CD14-positive monocyte (primary cell): ENCODE measurements around the gene GPR21. TPM values are rescaled to one million over a fixed set of nuclear protein-coding genes. Genes with fewer than 3 reads are reported as not detected.

Source experiments
- DNase-seq, 3 donors: peaks; one replicate each; pipeline ENCODE4 v3.0.0-alpha.2; 2011 to 2022
- H2AFZ ChIP-seq: 2 replicates; pipeline ENCODE4 v1.6.0; 2012; ENCODE audit warnings: mild to moderate bottlenecking, low read depth, low read length, inconsistent platforms; ENCODE audit not compliant: insufficient read depth, poor library complexity, severe bottlenecking
- H3K27ac ChIP-seq, 2 donors: 1 replicate in 1 of 2; 2 replicates in 1 of 2; pipeline ENCODE4 v1.5.1; 2012 to 2013; ENCODE audit warnings: low read length in 2 of 2, control low read depth in 1 of 2, inconsistent platforms in 1 of 2, low read depth in 1 of 2, mild to moderate bottlenecking in 1 of 2
- H3K27me3 ChIP-seq, 2 donors: one replicate each; pipeline versions ENCODE4 v1.6.0 to v1.6.1; 2011 to 2013; ENCODE audit warnings: low read length in 2 of 2; ENCODE audit not compliant: control insufficient read depth in 2 of 2, insufficient read depth in 2 of 2
- H3K36me3 ChIP-seq, 2 donors: replicated peaks in 1 of 2; 1 replicate in 1 of 2; 2 replicates in 1 of 2; pipeline versions ENCODE4 v1.5.1 to v1.6.1; 2012 to 2013; ENCODE audit warnings: low read length in 2 of 2, control low read depth in 1 of 2, inconsistent platforms in 1 of 2, mild to moderate bottlenecking in 1 of 2; ENCODE audit not compliant: insufficient read depth in 2 of 2, control insufficient read depth in 1 of 2
- H3K4me1 ChIP-seq, 2 donors: 1 replicate in 1 of 2; 2 replicates in 1 of 2; pipeline versions ENCODE4 v1.5.1 to v1.6.1; 2012 to 2013; ENCODE audit warnings: low read length in 2 of 2, control low read depth in 1 of 2, inconsistent platforms in 1 of 2, mild to moderate bottlenecking in 1 of 2, moderate library complexity in 1 of 2; ENCODE audit not compliant: insufficient read depth in 2 of 2, control insufficient read depth in 1 of 2
- H3K4me2 ChIP-seq: replicated peaks from 2 replicates; pipeline ENCODE3; 2012; ENCODE audit warnings: low read length, moderate library complexity, mild to moderate bottlenecking; ENCODE audit not compliant: poor library complexity, severe bottlenecking; ENCODE audit errors: extremely low read depth
- H3K4me3 ChIP-seq, 3 experiments: fragments of 200-600 bp in 1 of 3; sonication (generic) in 1 of 3; replicated peaks in 1 of 3; 1 replicate in 2 of 3; 2 replicates in 1 of 3; pipeline ENCODE4 v1.5.1; 2011 to 2013; ENCODE audit warnings: low read length in 3 of 3, mild to moderate bottlenecking in 3 of 3, control low read depth in 2 of 3, low read depth in 2 of 3, inconsistent platforms in 1 of 3, moderate library complexity in 1 of 3
- H3K79me2 ChIP-seq: 2 replicates; pipeline ENCODE4 v1.6.0; 2012; ENCODE audit warnings: mild to moderate bottlenecking, control low read depth, inconsistent platforms, low read length, moderate library complexity; ENCODE audit not compliant: insufficient read depth
- H3K9ac ChIP-seq: 2 replicates; pipeline ENCODE4 v1.6.0; 2017; ENCODE audit warnings: low read length, mild to moderate bottlenecking; ENCODE audit not compliant: insufficient read depth, poor library complexity, severe bottlenecking
- H3K9me3 ChIP-seq, 2 donors: replicated peaks in 1 of 2; 1 replicate in 1 of 2; 2 replicates in 1 of 2; pipeline versions ENCODE4 v1.5.1 to v1.6.1; 2012 to 2013; ENCODE audit warnings: low read length in 2 of 2, control low read depth in 1 of 2; ENCODE audit not compliant: control insufficient read depth in 1 of 2, insufficient read depth in 1 of 2
- H4K20me1 ChIP-seq: 2 replicates; pipeline ENCODE4 v1.6.0; 2012; ENCODE audit warnings: mild to moderate bottlenecking, low read length, control low read depth, moderate library complexity; ENCODE audit not compliant: insufficient read depth
- H3K27ac Mint-ChIP-seq, 7 donors: one replicate each; pipeline ENCODE4 v1.8.0; 2020; ENCODE audit warnings: mild to moderate bottlenecking in 7 of 7, mixed read lengths in 7 of 7, moderate library complexity in 6 of 7, inconsistent platforms in 2 of 7
- H3K27me3 Mint-ChIP-seq, 3 donors: one replicate each; pipeline ENCODE4 v1.8.0; 2021 to 2022; ENCODE audit warnings: low read depth in 3 of 3, mild to moderate bottlenecking in 3 of 3, mixed read lengths in 3 of 3, moderate library complexity in 3 of 3, inconsistent platforms in 1 of 3
- H3K36me3 Mint-ChIP-seq, 2 donors: one replicate each; pipeline ENCODE4 v1.8.0; 2020; ENCODE audit warnings: mixed read lengths in 2 of 2, inconsistent platforms in 1 of 2, mild to moderate bottlenecking in 1 of 2
- H3K4me1 Mint-ChIP-seq: one replicate; pipeline ENCODE4 v1.8.0; 2020; ENCODE audit warnings: mild to moderate bottlenecking, mixed read lengths
- H3K4me3 Mint-ChIP-seq, 2 donors: one replicate each; pipeline ENCODE4 v1.8.0; 2020; ENCODE audit warnings: mild to moderate bottlenecking in 2 of 2, mixed read lengths in 2 of 2, moderate library complexity in 1 of 2
- H3K9me3 Mint-ChIP-seq, 7 donors: one replicate each; pipeline ENCODE4 v1.8.0; 2020 to 2022; ENCODE audit warnings: mixed read lengths in 7 of 7, mild to moderate bottlenecking in 6 of 7, moderate library complexity in 6 of 7, inconsistent platforms in 2 of 7
- WGBS: methylation state at CpG from one replicate; pipeline ENCODE4 v1.1.5; 2013; ENCODE audit warnings: missing lambda C conversion rate; ENCODE audit not compliant: insufficient coverage; 5-methylcytosine and 5-hydroxymethylcytosine counted together
- intact Hi-C, 2 donors: fragments of 100-400 bp; cut with micrococcal nuclease; formaldehyde crosslinking; loops; one replicate each; pipeline versions ENCODE4 v1.15.0 to v1.15.1; 2023
- polyA plus RNA-seq, 3 donors: library from polyadenylated mRNA; depleted of rRNA in 1 of 3; unstranded in 2 of 3; stranded (reverse) in 1 of 3; fragments of 300-500 nt in 2 of 3; fragments of >200 nt in 1 of 3; fragmentation: Illumina TruSeq in 2 of 3; gene quantifications; 1 replicate in 2 of 3; 2 replicates in 1 of 3; pipeline ENCODE4 v1.2.3, GENCODE V29; 2012 to 2021
- TF ChIP-seq, protein P1 (sequence below): fragments of 200-600 bp; IDR thresholded peaks from one replicate; pipeline ENCODE4 v1.8.0; 2022; ENCODE audit warnings: antibody characterized with exemption, mild to moderate bottlenecking

GPR21 gene
- polyA plus RNA-seq, 3 donors = 0.39 TPM; not detected in 2

DNA sequence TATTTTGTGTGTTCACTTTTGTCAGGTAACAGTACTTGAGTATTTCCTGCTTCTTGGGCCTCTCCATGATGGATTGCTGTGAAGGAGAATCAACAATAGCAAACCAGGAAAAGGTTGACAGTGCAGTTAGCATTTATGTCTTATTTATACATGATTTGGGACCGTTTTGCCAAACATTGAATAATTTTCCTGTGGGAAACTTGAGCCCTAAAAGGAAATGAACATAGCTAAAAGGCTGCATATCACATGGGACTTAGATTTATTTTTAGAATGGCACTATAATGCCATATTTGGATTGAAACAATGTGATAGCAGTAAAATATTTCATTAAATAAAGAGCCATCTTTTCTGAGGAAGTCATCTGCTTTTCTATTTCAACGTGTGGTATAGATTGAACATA lies 15.3 kb downstream of the GPR21 start:
- Mint-ChIP-seq H3K27ac (no peak overlapping the region), H3K36me3 (peaks cover 31 to 40% of the 10 kb centered on the region in 2 donors), H3K4me3 (no peak overlapping the region), H3K9me3 (no peaks in the 10 kb centered on the region), H3K4me1 (no peaks in the 10 kb centered on the region), H3K27me3 (no peaks in the 10 kb centered on the region)
- no peak overlapping the region for H3K27ac ChIP-seq
- no peak overlapping the region for H3K9ac ChIP-seq
- H3K4me3 ChIP-seq = no peak overlapping the region
- H3K36me3 ChIP-seq = peaks cover 4 to 63% of the 10 kb centered on the region in 2 donors
- TF ChIP-seq, protein P1, sequence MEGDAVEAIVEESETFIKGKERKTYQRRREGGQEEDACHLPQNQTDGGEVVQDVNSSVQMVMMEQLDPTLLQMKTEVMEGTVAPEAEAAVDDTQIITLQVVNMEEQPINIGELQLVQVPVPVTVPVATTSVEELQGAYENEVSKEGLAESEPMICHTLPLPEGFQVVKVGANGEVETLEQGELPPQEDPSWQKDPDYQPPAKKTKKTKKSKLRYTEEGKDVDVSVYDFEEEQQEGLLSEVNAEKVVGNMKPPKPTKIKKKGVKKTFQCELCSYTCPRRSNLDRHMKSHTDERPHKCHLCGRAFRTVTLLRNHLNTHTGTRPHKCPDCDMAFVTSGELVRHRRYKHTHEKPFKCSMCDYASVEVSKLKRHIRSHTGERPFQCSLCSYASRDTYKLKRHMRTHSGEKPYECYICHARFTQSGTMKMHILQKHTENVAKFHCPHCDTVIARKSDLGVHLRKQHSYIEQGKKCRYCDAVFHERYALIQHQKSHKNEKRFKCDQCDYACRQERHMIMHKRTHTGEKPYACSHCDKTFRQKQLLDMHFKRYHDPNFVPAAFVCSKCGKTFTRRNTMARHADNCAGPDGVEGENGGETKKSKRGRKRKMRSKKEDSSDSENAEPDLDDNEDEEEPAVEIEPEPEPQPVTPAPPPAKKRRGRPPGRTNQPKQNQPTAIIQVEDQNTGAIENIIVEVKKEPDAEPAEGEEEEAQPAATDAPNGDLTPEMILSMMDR = no peak
- no peaks in the 10 kb centered on the region for H3K9me3 ChIP-seq
- H4K20me1 ChIP-seq = no peaks in the 10 kb centered on the region
- no peaks in the 10 kb centered on the region for H3K4me1 ChIP-seq
- H3K79me2 ChIP-seq = no peaks in the 10 kb centered on the region
- no peak overlapping the region for H2AFZ ChIP-seq
- no peak for DNase-seq
- intact Hi-C loops = no loop called here
- no peak overlapping the region for H3K4me2 ChIP-seq
- H3K27me3 ChIP-seq = no peaks in the 10 kb centered on the region
- WGBS = 0% methylated on average over 1 of the region's 2 CpGs

DNA sequence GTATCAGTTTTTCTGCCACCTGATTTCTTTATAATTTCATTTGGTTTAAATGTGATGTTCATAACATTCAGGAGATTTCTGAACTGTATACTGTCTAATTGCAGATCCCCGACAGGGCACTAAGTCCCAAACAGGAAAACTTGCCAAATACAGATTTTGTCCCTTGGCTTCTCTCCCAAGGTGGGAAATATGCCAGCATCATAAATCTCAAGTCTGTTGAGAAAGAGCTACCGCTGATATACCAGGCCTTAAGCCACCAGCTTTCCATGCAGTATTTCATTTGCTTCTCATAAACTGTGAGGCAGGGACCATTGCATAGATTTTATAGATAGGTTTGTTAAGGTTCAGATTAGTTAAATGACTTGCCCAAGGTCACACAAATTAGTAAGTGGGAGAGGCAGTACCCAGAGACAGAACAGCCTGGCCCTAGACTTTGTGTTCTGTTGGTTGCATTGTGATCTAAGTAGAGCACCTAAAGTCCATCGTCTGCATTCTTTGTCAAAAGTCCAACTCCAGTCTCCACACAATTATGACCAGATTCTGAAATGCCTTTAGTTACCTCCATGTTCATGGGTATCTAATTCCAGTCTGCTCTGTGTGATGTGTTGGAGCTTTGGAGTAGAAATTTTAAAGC lies 16.2 kb downstream of the GPR21 start:
- H3K27ac ChIP-seq = no peak overlapping the region
- TF ChIP-seq, protein P1 = no peak
- H3K27me3 ChIP-seq = no peaks in the 10 kb centered on the region
- no peak overlapping the region for H2AFZ ChIP-seq
- no peaks in the 10 kb centered on the region for H3K27me3 Mint-ChIP-seq
- H3K4me1 ChIP-seq = no peaks in the 10 kb centered on the region
- H3K9me3 Mint-ChIP-seq = no peaks in the 10 kb centered on the region
- H3K79me2 ChIP-seq = no peaks in the 10 kb centered on the region
- no peak overlapping the region for H3K9ac ChIP-seq
- no peak overlapping the region for H3K4me3 Mint-ChIP-seq
- no peaks in the 10 kb centered on the region for H3K9me3 ChIP-seq
- DNase-seq = no peak
- H3K27ac Mint-ChIP-seq = no peak overlapping the region
- H3K4me3 ChIP-seq = no peak overlapping the region
- 0% methylated on average over 1 of the region's 3 CpGs for WGBS
- H4K20me1 ChIP-seq = no peaks in the 10 kb centered on the region
- intact Hi-C loops = no loop called here
- H3K4me2 ChIP-seq = no peak overlapping the region
- H3K36me3 Mint-ChIP-seq = peaks cover 28 to 33% of the 10 kb centered on the region in 2 donors
- peaks cover 4 to 56% of the 10 kb centered on the region in 2 donors for H3K36me3 ChIP-seq
- no peaks in the 10 kb centered on the region for H3K4me1 Mint-ChIP-seq
